HepG2 (cell line): ENCODE data around the gene CD7. TPM values are rescaled to one million over a fixed set of nuclear protein-coding genes. Genes with fewer than 3 reads are reported as not detected.

ENCODE experiments used
- ATAC-seq: fragments of 200-7000 bp; cut with Tn5 transposase; 3 replicates; pipeline ENCODE4 v1.9.1; 2020; ENCODE audit warnings: mild to moderate bottlenecking, moderate library complexity
- BruUV-seq: library from RNA; stranded (reverse); fragments of 400-500 nt; replicated peaks from 2 replicates; lab custom pipeline; 2021; lab: Mats Ljungman, UMichigan
- CTCF ChIA-PET: fragments of 300-600 bp; formaldehyde crosslinking; extraction: SDS; loops from one replicate; lab custom pipeline; 2021; ENCODE audit warnings: low total read pairs, inconsistent platforms, low intra/inter-chr PET ratio; lab: Yijun Ruan, JAX
- POLR2A ChIA-PET: fragments of 350-600 bp; sonication (Branson Sonifier 250); formaldehyde crosslinking; loops from one replicate; lab custom pipeline; 2020; ENCODE audit warnings: antibody characterized with exemption, inconsistent platforms; lab: Yijun Ruan, JAX
- DNase-seq: peaks from one replicate; pipeline ENCODE4 v3.0.0-alpha.2; 2015; ENCODE audit warnings: low spot score
- FAIRE-seq: peaks from 3 replicates; lab custom pipeline; 2011; peaks lifted over from hg19 to GRCh38; lab: Jason Lieb, UNC
- H2AFZ ChIP-seq: one replicate; pipeline ENCODE4 v1.6.1; 2011; ENCODE audit warnings: low read length, inconsistent platforms
- H3K27ac ChIP-seq: fragments of 300-600 bp; 3 replicates; pipeline ENCODE4 v1.8.0; 2011; ENCODE audit warnings: mixed run types, mild to moderate bottlenecking, mixed read lengths, low read length, inconsistent platforms; ENCODE audit not compliant: insufficient read depth; ENCODE audit errors: extremely low read length
- H3K27me3 ChIP-seq, 2 experiments: fragments of 200-600 bp in 1 of 2; 2 replicates in 1 of 2; 3 replicates in 1 of 2; pipeline versions ENCODE4 v1.6.0 to v1.8.0; 2011; ENCODE audit warnings: low read length in 2 of 2, mild to moderate bottlenecking in 2 of 2, moderate library complexity in 2 of 2, inconsistent platforms in 1 of 2; ENCODE audit not compliant: insufficient read depth in 2 of 2, control insufficient read depth in 1 of 2
- H3K36me3 ChIP-seq, 2 experiments: fragments of 200-600 bp in 1 of 2; replicated peaks in 1 of 2; 2 replicates in 1 of 2; 3 replicates in 1 of 2; pipeline versions ENCODE4 v1.5.1 to v1.8.0; 2011; ENCODE audit warnings: low read length in 2 of 2, inconsistent platforms in 1 of 2; ENCODE audit not compliant: insufficient read depth in 2 of 2, control insufficient read depth in 1 of 2
- H3K4me1 ChIP-seq: 2 replicates; pipeline ENCODE4 v1.5.1; 2012; ENCODE audit warnings: low read length, inconsistent platforms; ENCODE audit not compliant: insufficient read depth
- H3K4me2 ChIP-seq: 2 replicates; pipeline ENCODE4 v1.6.0; 2011; ENCODE audit warnings: low read depth, low read length, inconsistent platforms
- H3K4me3 ChIP-seq, 3 experiments: fragments of 200-600 bp in 1 of 3; sonication (generic), shearing (Covaris generic) in 1 of 3; replicated peaks in 1 of 3; 2 replicates each; pipeline ENCODE4 v1.5.1; 2011 to 2016; ENCODE audit warnings: low read length in 3 of 3, inconsistent platforms in 2 of 3, low read depth in 2 of 3, mild to moderate bottlenecking in 2 of 3, control low read depth in 1 of 3, mixed read lengths in 1 of 3; ENCODE audit not compliant: insufficient read depth in 1 of 3
- H3K79me2 ChIP-seq: one replicate; pipeline ENCODE4 v1.6.1; 2011; ENCODE audit warnings: low read length, inconsistent platforms; ENCODE audit not compliant: insufficient read depth
- H3K9ac ChIP-seq: 2 replicates; pipeline ENCODE4 v1.6.0; 2011; ENCODE audit warnings: mild to moderate bottlenecking, low read depth, low read length, inconsistent platforms; ENCODE audit not compliant: insufficient read depth
- H3K9me3 ChIP-seq: 2 replicates; pipeline ENCODE4 v1.5.1; 2012; ENCODE audit warnings: mild to moderate bottlenecking, low read length
- H4K20me1 ChIP-seq: 2 replicates; pipeline ENCODE4 v1.6.0; 2011; ENCODE audit warnings: inconsistent platforms, mild to moderate bottlenecking, low read length, moderate library complexity; ENCODE audit not compliant: insufficient read depth
- AKAP8 ChIP-seq: sonication (generic); formaldehyde crosslinking; IDR thresholded peaks from 2 replicates; pipeline ENCODE4 v1.5.1; 2020; ENCODE audit warnings: mild to moderate bottlenecking, missing genetic modification reagents
- HES4 ChIP-seq: sonication (generic); formaldehyde crosslinking; IDR thresholded peaks from 2 replicates; pipeline ENCODE4 v1.9.0; 2021; ENCODE audit warnings: mild to moderate bottlenecking, missing genetic modification reagents, borderline replicate concordance
- MBNL3 ChIP-seq: fragments of 250-450 bp; sonication (Bioruptor Pico); conservative IDR thresholded peaks from 2 replicates; pipeline ENCODE4 v1.8.0; 2022; ENCODE audit warnings: mild to moderate bottlenecking, inconsistent platforms
- MEF2D ChIP-seq: sonication (generic); formaldehyde crosslinking; IDR thresholded peaks from 2 replicates; pipeline ENCODE4 v1.5.1; 2020; ENCODE audit warnings: mild to moderate bottlenecking, missing genetic modification reagents
- SALL1 ChIP-seq: sonication (generic); formaldehyde crosslinking; IDR thresholded peaks from 2 replicates; pipeline ENCODE4 v1.8.0; 2022; ENCODE audit warnings: mild to moderate bottlenecking, missing genetic modification reagents
- ZFP37 ChIP-seq: sonication (generic); formaldehyde crosslinking; IDR thresholded peaks from 2 replicates; pipeline ENCODE4 v1.4.0; 2020; ENCODE audit warnings: missing genetic modification reagents, borderline replicate concordance
- ZFP62 ChIP-seq: sonication (generic); formaldehyde crosslinking; IDR thresholded peaks from 2 replicates; pipeline ENCODE4 v1.4.0; 2020; ENCODE audit warnings: missing genetic modification reagents
- ZGPAT ChIP-seq: IDR thresholded peaks from 2 replicates; pipeline ENCODE4 v1.6.1; 2016; ENCODE audit warnings: mild to moderate bottlenecking
- ZNF225 ChIP-seq: sonication (generic); formaldehyde crosslinking; IDR thresholded peaks from 2 replicates; pipeline ENCODE4 v1.4.0; 2020; ENCODE audit warnings: mild to moderate bottlenecking, missing genetic modification reagents
- WGBS: methylation state at CpG from one replicate; pipeline ENCODE4 v1.1.6; 2017; ENCODE audit warnings: low lambda C conversion rate; 5-methylcytosine and 5-hydroxymethylcytosine counted together
- in situ Hi-C: cut with HindIII; loops from 2 replicates; pipeline ENCODE4 v1.10.0; 2017; ENCODE audit warnings: low pct_unique_long_range_greater_than_20kb; ENCODE audit not compliant: extremely low pct_ligation_motif_present
- intact Hi-C: fragments of 100-400 bp; cut with micrococcal nuclease; formaldehyde crosslinking; loops from one replicate; pipeline ENCODE4 v1.10.0; 2022; ENCODE audit not compliant: unreplicated experiment
- polyA plus RNA-seq, 8 experiments: library from polyadenylated mRNA; depleted of rRNA in 3 of 8; stranded (reverse) in 7 of 8; unstranded in 1 of 8; fragments of >200 nt; fragmentation: Illumina TruSeq in 4 of 8; extraction: Trizol in 4 of 8; gene quantifications; 2 replicates each; pipeline versions ENCODE4 v1.2.1 to v1.2.3, GENCODE V29; 2011 to 2016; ENCODE audit warnings: low read depth in 4 of 8, missing spikeins in 1 of 8, mixed read lengths in 1 of 8; ENCODE audit not compliant: insufficient read depth in 1 of 8
- total RNA-seq, 5 experiments: library from RNA; depleted of rRNA; stranded (reverse); fragments of >200 nt; fragmentation: Illumina TruSeq; extraction: Trizol; gene quantifications; 2 replicates each; pipeline ENCODE4 v1.2.3, GENCODE V29; 2016; ENCODE audit warnings: low read depth in 1 of 5
- TF ChIP-seq, protein P1 (sequence below): sonication (generic); formaldehyde crosslinking; IDR thresholded peaks from 2 replicates; pipeline ENCODE4 v1.4.0; 2020; ENCODE audit warnings: mild to moderate bottlenecking, missing genetic modification reagents
- TF ChIP-seq, protein P2 (sequence below): sonication (generic); formaldehyde crosslinking; IDR thresholded peaks from 2 replicates; pipeline ENCODE4 v1.9.0; 2021; ENCODE audit warnings: mild to moderate bottlenecking, missing genetic modification reagents
- TF ChIP-seq, protein P3 (sequence below): sonication (generic); formaldehyde crosslinking; IDR thresholded peaks from 2 replicates; pipeline ENCODE4 v1.5.0; 2020; ENCODE audit warnings: missing genetic modification reagents

The CD7 gene
- total and polyA plus RNA-seq, 2 of the 13 experiments (the other 11 are each of a cell fraction or from before 2014, with no cell fraction given): 67.6 to 76.4 TPM

- no peak for FAIRE-seq
- WGBS: 4% methylated on average over 18 of the region's 36 CpGs
- H3K9ac ChIP-seq: peak overlapping the region; percentile 71
- TF ChIP-seq SALL1 (CRISPR knock-in tag) (peak; percentile 82), ZFP37 (no peak), MEF2D (CRISPR knock-in tag) (no peak), ZGPAT (CRISPR knock-in tag) (peak; percentile 61), ZNF225 (CRISPR knock-in tag) (peak; percentile 89; the same call in 1 of the 2 replicates), HES4 (CRISPR knock-in tag) (peak; percentile 87), MBNL3 (CRISPR knock-in tag) (no peak), AKAP8 (CRISPR knock-in tag) (peak; percentile 66; the same call in 1 of the 2 replicates), ZFP62 (CRISPR knock-in tag) (no peak)
- TF ChIP-seq, protein P1, sequence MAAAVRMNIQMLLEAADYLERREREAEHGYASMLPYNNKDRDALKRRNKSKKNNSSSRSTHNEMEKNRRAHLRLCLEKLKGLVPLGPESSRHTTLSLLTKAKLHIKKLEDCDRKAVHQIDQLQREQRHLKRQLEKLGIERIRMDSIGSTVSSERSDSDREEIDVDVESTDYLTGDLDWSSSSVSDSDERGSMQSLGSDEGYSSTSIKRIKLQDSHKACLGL: no peak
- TF ChIP-seq, protein P2, sequence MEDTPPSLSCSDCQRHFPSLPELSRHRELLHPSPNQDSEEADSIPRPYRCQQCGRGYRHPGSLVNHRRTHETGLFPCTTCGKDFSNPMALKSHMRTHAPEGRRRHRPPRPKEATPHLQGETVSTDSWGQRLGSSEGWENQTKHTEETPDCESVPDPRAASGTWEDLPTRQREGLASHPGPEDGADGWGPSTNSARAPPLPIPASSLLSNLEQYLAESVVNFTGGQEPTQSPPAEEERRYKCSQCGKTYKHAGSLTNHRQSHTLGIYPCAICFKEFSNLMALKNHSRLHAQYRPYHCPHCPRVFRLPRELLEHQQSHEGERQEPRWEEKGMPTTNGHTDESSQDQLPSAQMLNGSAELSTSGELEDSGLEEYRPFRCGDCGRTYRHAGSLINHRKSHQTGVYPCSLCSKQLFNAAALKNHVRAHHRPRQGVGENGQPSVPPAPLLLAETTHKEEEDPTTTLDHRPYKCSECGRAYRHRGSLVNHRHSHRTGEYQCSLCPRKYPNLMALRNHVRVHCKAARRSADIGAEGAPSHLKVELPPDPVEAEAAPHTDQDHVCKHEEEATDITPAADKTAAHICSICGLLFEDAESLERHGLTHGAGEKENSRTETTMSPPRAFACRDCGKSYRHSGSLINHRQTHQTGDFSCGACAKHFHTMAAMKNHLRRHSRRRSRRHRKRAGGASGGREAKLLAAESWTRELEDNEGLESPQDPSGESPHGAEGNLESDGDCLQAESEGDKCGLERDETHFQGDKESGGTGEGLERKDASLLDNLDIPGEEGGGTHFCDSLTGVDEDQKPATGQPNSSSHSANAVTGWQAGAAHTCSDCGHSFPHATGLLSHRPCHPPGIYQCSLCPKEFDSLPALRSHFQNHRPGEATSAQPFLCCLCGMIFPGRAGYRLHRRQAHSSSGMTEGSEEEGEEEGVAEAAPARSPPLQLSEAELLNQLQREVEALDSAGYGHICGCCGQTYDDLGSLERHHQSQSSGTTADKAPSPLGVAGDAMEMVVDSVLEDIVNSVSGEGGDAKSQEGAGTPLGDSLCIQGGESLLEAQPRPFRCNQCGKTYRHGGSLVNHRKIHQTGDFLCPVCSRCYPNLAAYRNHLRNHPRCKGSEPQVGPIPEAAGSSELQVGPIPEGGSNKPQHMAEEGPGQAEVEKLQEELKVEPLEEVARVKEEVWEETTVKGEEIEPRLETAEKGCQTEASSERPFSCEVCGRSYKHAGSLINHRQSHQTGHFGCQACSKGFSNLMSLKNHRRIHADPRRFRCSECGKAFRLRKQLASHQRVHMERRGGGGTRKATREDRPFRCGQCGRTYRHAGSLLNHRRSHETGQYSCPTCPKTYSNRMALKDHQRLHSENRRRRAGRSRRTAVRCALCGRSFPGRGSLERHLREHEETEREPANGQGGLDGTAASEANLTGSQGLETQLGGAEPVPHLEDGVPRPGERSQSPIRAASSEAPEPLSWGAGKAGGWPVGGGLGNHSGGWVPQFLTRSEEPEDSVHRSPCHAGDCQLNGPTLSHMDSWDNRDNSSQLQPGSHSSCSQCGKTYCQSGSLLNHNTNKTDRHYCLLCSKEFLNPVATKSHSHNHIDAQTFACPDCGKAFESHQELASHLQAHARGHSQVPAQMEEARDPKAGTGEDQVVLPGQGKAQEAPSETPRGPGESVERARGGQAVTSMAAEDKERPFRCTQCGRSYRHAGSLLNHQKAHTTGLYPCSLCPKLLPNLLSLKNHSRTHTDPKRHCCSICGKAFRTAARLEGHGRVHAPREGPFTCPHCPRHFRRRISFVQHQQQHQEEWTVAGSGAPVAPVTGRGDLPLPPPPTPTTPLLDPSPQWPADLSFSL: 0 out of 2 replicates have a peak, but pooled peaks have one; percentile 48
- TF ChIP-seq, protein P3, sequence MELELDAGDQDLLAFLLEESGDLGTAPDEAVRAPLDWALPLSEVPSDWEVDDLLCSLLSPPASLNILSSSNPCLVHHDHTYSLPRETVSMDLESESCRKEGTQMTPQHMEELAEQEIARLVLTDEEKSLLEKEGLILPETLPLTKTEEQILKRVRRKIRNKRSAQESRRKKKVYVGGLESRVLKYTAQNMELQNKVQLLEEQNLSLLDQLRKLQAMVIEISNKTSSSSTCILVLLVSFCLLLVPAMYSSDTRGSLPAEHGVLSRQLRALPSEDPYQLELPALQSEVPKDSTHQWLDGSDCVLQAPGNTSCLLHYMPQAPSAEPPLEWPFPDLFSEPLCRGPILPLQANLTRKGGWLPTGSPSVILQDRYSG: no peak
Measured at GRCh38 chr17:82297714-82298537, 19.5 kb downstream of the CD7 start.

More at GRCh38 chr17:82297714-82298537, 19.5 kb downstream of the CD7 start:
- peak overlapping the region; percentile 99 for H3K4me2 ChIP-seq
- in situ Hi-C loops: no loop called here
- H3K36me3 ChIP-seq: no peaks in the 10 kb centered on the region
- peak overlapping the region; percentile 8 for H3K27ac ChIP-seq
- no peak for DNase-seq
- no TSS peak for BruUV-seq
- peak overlapping the region; percentile 52 to 78 (median 56) for H3K4me3 ChIP-seq
- peak overlapping the region; percentile 20 for H2AFZ ChIP-seq
- intact Hi-C loops: loop anchor here (5.0 kb wide), 1 partner anchor 41 kb away; no protein-coding TSS in a partner anchor
- no peaks in the 10 kb centered on the region for H4K20me1 ChIP-seq
- ChIA-PET POLR2A (interaction anchor here (0.8 to 12.8 kb wide), 20 partner anchors 8 to 205 kb away, joined by 3 to 270 read pairs (median 9); partner anchors contain the start of genes CD7, CSNK1D, SECTM1 and SLC16A3), CTCF (no interaction called here)
- no peaks in the 10 kb centered on the region for H3K27me3 ChIP-seq
- H3K79me2 ChIP-seq: no peaks in the 10 kb centered on the region
- H3K9me3 ChIP-seq: no peaks in the 10 kb centered on the region
- peak; percentile 45 for ATAC-seq
- peaks cover 96% of the 10 kb centered on the region for H3K4me1 ChIP-seq
